Right ventricle myocardium superior (tissue), 1 donor: Measurements from ENCODE around the gene ZNF383. TPM values are rescaled to one million over a fixed set of nuclear protein-coding genes. Genes with fewer than 3 reads are reported as not detected.
"Not testable (repeated sequence)": the region's sequence is repeated elsewhere in the genome, so short reads cannot be mapped to it uniquely, and the experiment has no call there.

Experiments used
- ATAC-seq: fragments of 200-7000 bp; cut with Tn5 transposase; one replicate; pipeline ENCODE4 v1.9.1; 2020; ENCODE audit warnings: mild to moderate bottlenecking; ENCODE audit not compliant: poor library complexity
- DNase-seq: peaks from one replicate; pipeline ENCODE4 v3.0.0-alpha.2; 2020
- intact Hi-C: fragments of 100-400 bp; cut with DNase I; formaldehyde crosslinking; loops from one replicate; pipeline ENCODE4 v1.11.2; 2022
- long read RNA-seq: library from polyadenylated mRNA; unstranded; transcript quantifications from one replicate; pipeline ENCODE4 v2.0.0, GENCODE V29; 2021
- total RNA-seq: library from RNA; stranded (reverse); fragmentation: NEBNext Ultra II Directional; extraction: Animal tissue kit (Norgen Biotek cat#: 25700); gene quantifications from one replicate; pipeline ENCODE4 v1.2.1, GENCODE V29; 2021
- donor health status: DM: no; HTN: yes; CAD: no; lungs with severe emphysema.

The ZNF383 gene
- 9.9 TPM for total RNA-seq
- long read RNA-seq, partial matches to known transcripts: 0 of 7 reads
- long read RNA-seq, other reads (novel, unspliced or antisense): 7 of 7 reads

DNA sequence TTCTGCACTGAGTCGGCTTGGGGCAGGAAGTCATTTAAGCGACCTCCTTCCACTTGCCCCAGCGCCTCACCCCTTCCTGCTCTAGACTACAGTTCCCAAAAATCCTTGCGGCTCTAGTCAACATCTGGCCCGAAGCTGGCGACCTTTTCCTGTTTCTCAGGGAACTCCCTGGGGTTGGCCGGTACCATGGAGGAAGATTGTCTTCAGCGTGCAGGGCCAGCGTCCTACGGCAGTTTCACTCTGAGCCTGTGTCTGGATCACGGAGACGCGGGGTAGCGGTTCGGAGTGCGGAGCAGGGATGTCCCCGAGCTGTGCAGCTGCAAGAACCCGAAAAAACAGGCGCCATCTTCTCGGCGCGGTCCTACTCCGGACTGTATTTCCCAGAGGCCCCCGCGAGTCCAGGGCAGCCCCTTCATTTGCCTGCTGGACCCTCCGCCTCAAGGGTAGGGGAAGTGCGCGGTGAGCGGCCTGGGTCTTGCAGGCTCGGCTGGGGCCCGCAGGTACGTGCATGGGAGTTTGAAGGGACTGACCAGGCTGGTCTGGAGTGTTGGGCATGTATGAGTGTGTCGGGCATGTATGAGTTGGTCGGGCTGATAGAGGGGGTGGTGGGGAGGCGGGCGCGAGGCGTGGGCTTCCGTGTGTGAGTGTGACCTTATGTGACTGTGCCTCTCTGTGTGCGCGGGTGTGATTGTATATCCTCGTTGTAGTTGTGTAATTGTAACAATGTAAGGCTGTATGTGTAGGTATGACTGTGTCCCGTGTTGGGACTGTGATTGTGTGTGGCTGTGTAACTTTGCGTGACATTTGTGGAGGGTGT, at the start of gene ZNF383:
TSS of gene ZNF383 (plus strand) at position 440 of the 817 bp plus-strand sequence. CDS start 12,240 bp downstream, outside the sequence.
- peak; percentile 93 for DNase-seq
- peak; percentile 98 for ATAC-seq
- intact Hi-C loops: no loop called here

DNA sequence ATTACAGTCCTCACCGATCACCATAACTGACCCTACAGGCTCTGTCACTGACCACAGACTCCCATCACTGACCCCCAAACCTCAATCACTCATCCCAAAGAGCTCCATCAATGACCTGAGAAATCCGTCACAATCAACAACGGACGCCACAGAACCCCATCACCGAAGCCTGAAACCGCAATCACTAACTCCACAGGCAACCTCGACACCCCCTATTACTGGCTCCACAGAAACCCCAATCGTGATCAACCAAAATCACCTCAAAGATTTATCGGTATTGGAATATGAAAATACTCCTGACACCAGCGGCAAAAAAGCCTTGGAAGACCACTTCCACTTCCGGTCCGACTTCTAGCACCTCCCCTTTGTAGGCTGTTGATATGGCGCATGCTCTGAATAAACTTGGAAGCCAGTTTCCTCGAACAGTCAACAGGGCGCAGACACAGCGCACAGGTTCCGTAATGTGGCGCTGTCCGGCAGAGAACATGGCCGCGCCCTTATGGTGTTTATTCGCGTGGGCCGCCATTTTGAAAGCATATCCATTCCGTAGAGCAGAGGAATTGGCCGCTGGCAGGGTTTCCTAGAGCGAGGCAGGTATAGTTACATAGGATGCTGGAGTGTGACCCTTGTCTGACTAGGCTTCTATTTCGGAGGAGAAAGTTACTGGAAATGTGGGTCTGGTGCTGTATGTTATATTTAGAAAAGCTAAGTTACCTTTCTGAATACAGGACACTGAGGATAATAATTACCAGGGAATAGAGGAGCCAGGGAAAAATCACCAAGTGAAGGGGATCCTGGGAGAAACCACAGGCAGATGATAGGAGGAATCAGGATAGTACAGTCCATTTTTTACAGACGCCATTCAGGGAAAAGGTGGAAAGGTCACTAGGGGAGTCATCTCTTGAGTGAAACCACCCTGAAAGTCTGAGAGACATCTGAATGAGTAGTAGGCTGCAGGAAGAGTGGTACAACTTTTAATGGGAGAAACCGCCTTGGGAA, 45.3 kb upstream of the ZNF383 start, which contains the start of gene ZNF585A:
TSS of gene ZNF585A (minus strand) at position 328 of the 999 bp plus-strand sequence. CDS start 2,785 bp downstream, outside the sequence.
- peak; percentile 100 for ATAC-seq
- intact Hi-C loops: no loop called here

DNA sequence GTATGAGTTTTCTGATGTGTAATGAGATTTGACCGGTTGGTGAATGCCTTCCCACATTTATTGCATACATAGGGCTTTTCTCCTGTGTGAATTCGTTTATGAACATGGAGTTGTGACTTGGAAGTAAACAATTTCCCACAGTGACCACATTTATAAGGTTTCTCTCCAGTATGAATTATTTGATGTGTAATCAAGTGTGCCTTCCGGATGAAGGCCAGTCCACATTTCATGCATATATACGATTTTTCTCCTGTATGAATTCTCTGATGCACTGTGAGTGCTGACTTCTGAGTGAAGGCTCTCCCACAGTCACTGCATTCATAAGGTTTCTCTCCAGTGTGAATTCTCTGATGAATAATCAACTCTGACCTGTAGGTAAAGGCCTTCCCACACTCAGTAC, 31.9 kb upstream of the ZNF383 start:
- ATAC-seq, DNase-seq, intact Hi-C loops: not testable (repeated sequence)

More for the DNA sequence above, 45.3 kb upstream of the ZNF383 start, which contains the start of gene ZNF585A:
- DNase-seq: peak; percentile 94

DNA sequence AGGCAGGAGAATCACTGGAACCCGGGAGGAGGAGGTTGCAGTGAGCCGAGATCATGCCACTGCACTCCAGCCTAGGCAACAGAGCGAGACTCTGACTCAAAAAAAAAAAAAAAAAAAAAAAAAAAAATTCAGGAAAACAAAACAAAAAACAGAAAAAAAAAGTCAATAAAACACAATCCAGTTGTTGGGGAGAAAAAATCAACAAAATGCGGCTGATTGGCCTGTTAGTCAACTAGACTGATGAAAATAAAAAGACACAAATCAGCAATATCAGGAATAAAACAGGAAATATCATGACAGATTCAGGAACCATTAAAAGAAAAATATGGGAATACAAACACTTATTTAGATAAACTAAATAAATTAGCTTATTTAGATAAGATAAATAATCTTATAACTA, 22.8 kb upstream of the ZNF383 start:
- intact Hi-C loops, DNase-seq, ATAC-seq: not testable (repeated sequence)

DNA sequence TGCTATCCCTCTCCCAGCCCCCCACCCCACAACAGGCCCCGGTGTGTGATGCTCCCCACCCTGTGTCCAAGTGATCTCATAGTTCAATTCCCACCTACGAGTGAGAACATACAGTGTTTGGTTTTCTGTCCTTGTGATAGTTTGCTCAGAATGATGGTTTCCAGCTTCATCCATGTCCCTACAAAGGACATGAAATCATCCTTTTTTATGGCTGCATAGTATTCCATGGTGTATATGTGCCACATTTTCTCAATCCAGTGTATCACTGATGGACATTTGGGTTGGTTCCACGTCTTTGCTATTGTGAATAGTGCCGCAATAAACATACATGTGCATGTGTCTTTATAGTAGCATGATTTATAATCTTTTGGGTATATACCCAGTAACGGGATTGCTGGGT, 20.9 kb upstream of the ZNF383 start:
- ATAC-seq, DNase-seq, intact Hi-C loops: not testable (repeated sequence)

DNA sequence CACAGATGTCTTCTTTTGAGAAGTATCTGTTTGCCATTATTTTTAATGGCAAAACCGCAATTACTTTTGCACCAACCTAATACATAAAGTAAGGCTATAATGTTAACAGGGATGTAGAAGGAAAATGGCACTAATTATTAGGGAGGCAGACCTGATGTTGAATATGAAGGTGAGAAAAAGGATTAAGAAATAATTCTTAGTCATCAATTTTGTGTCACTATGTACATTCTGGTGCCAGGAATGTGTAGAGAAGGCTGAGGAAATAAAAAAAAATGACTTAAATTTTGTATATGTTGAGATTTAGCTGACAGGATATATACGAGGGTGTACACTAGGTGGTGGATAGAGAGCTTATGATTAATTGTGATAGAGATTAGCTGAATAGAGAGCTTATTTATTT, 20.2 kb upstream of the ZNF383 start:
- intact Hi-C loops: no loop called here
- DNase-seq (no peak), ATAC-seq (no peak)

DNA sequence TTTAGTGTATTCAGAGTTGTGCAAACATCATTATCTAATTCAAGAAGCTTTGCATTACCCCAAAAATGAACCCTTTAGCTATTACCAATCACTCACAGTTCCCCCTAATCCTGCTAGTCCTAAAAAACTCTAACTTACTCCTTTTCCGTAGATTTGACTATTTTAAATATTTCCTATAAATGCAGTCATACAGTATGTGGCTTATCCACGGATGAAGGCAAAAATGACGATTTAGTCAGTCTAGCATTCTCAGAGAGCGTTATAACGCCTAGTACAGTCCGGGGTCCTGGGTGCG, 587 bp upstream of the ZNF383 start:
- intact Hi-C loops: no loop called here
- DNase-seq: no peak
- no peak for ATAC-seq

DNA sequence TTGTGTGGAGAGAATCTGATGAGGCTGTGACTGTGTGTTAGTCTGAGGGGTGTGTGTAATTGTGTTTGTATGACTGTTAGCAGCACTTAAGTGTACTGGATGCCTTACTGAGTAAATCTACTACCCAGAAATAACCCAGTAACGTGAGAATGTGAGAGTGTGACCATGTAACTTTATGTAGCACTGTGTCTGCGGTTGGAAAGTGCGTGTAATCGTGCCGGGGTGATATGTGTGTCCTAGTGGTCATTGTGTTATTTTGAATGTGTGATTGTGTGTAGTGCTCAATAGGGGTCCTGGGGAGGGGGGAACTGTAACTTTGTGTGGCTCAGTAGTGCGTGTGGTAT, 550 bp downstream of the ZNF383 start:
- ATAC-seq (peak; percentile 9), DNase-seq (no peak)
- intact Hi-C loops: no loop called here

DNA sequence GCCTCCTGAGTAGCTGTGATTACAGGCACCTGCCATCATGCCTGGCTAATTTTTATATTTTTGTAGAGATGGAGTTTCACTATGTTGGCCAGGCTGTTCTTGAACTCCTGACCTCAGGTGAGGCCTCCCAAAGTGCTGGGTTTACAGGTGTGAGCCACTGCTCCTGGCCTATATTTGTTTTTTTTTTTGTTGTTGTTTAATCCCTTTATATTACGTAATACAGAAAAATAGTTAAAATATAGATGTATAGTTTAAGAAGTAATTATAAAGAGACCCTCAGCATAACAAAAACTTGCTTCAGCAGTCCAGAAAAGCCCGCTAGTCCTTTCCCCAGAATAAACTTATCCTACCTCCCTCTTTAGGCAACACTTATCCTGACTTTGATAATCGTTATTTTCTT, 2.4 kb downstream of the ZNF383 start:
- no peak for ATAC-seq
- intact Hi-C loops: no loop called here
- DNase-seq: no peak

DNA sequence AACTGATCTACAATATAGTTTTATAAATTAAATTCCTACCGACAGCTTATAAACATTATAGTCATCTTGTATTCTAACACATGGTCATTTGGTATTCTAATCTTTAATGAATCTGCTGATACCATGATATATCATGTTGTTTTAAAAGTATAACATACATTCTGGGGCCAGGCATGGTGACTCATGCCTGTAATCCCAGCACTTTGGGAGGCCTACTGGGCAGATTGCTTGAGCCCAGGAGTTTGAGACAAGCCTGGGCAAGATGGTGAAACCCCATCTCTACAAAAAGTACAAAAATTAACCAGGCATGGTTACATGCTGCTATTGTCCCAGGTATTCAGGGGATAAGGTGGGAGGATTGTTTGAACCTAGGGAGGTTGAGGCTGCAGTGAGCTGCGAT, 3.1 kb downstream of the ZNF383 start:
- no peak for DNase-seq
- no peak for ATAC-seq
- intact Hi-C loops: no loop called here

DNA sequence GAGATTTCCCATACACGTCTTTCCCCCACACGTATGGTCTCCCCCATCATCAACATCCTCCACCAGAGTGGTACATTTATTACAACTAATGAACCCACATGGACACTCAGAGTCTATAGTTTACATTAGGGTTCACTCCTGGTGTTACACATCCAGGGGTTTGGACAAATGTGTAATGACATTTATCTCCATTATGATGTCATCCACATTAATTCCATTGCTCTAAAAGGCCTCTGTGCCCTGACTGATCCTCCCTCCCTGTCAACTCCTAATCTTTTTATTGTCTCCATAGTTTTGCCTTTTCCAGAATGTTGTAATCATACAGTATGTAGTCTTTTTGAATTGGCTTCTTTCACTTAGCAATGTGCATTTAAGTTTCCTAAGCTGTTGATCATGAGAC, 8.2 kb downstream of the ZNF383 start:
- ATAC-seq: no peak
- intact Hi-C loops: no loop called here
- DNase-seq: no peak

DNA sequence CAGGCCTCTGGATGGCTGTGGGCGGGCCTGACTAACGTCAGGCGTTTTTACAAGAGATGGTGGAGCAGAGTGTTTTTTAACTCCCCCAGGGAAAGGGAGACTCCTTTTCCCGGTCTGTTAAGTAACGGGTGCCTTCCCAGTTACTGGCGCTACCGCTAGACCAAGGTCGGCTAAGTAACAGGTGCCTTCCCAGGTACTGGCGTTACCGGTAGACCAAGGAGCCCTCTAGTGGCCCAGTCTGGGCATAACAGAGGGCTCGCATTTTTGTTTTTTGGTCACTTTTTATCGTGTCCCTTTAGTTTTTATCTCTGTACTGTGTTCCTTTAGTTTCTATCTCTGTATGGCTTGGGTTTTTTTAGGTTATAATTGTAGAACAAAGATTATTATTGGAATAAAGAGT, 10.0 kb downstream of the ZNF383 start:
- ATAC-seq (no peak), DNase-seq (no peak)
- intact Hi-C loops: no loop called here

DNA sequence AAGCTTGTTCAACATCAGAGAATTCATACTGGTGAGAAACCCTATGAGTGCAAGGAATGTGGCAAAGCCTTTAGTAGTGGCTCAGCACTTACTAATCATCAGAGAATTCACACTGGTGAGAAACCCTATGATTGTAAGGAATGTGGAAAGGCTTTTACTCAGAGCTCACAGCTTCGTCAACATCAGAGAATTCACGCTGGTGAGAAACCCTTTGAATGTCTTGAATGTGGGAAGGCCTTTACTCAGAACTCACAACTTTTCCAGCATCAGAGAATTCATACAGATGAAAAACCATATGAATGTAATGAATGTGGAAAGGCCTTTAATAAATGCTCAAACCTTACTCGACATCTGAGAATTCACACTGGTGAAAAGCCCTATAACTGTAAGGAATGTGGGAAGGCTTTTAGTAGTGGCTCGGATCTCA, 25.2 kb downstream of the ZNF383 start:
- no peak for ATAC-seq
- intact Hi-C loops: no loop called here
- DNase-seq: no peak

DNA sequence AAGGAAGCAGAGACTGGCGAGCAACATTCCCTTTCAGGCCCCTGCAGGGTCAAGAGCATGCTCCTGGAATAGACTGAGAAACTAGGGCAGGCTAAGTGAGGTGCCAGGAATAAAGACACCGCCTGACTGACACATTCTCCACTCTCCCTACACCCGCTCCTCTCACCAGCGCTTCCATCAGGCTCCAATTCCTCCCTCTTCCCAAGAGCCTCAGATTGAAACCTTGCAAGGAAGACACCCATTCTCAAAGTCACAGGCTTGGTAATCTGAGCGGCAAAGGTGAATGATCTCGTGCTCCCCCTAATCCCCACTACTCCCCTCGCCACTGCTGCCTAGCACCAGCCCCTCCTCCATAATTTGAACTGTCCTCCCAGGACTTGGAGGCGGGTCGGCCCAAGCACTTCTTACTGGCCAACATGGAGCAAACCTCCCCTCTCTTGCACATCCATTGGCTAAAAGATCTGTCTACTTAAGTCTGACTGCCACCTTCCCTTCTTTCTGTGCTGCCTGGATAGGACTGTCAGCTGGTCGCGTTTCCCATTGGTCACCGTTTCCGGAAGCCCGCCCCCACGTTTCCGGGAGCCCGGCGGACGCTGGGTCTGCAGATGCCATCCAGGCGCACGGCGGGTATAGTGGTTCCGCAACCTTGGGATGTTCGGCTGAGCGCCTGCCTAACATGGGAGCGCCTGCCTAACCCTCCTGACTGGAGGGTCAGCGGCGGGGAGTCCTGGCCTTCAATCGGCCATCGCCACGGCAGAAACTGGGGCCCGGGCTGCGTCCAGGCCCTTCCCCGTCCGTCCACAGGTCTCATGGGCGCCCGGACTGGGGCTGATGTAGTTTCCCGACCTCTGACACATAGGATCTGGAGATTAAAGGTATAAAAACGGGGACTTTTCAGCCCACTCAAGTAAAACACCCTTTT, 33.6 kb downstream of the ZNF383 start:
- intact Hi-C loops: no loop called here
- ATAC-seq (peak; percentile 97), DNase-seq (peak; percentile 90)

DNA sequence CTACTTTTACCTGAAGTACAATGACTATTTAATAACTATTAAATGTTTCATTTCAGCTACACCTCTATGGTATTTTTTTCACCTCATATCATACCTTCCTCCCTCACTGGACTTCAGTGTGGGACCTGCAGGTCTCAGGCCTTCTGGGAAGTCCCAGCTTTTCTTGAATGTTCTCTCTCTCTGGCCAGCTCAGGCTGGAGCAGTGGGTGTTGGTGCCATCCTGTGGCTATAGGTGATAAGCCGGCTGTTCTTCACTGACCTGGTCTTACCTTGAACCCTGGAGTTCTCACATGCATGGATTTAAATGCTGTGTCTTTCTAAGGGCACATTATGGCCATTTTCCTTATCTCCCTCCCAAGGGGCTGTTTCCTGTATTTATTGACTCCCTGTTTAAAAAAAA, 45.0 kb downstream of the ZNF383 start:
- peak; percentile 59 for ATAC-seq

DNA sequence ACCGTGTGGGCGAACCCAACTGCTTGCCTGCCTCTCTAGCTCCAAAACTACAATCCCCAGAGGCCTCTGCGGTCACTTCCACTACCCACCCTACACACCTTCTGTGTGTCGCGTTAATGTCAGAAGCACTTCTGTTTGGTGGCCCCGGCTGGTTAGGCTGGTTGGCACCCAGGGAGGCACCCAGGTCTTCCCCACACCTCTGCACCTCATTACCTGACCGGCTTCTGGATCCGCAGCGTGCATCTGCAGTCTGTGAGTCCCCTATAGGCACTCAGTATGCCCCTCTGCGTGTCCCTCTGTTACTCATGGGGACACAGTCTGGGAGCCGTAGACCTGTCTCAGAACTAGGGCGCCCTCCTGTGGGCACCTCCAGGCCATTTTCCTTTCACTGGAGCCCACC, 49.0 kb downstream of the ZNF383 start:
- DNase-seq, intact Hi-C loops, ATAC-seq: not testable (repeated sequence)

More for the DNA sequence above, 45.0 kb downstream of the ZNF383 start:
- DNase-seq, intact Hi-C loops: not testable (repeated sequence)

DNA sequence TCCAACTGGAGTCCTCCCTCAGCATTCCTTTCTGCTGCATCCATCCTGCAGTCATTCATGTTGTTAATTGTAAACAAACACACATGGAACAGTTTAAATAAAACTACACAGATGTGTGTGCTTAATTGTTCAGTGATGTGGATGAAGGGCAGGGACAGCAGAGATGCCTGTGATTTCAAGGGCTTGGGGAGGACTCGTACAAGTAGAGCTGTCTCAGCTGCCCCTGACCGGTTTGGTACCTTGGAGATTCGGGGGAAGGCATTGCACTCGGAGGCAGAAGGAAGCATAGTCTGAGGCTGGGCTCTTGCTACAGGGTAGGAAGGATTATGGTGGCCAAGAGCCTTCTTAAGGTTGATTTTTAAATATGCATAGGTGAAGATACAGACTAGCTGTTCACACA, 49.7 kb downstream of the ZNF383 start:
- not testable (repeated sequence) for ATAC-seq

DNA sequence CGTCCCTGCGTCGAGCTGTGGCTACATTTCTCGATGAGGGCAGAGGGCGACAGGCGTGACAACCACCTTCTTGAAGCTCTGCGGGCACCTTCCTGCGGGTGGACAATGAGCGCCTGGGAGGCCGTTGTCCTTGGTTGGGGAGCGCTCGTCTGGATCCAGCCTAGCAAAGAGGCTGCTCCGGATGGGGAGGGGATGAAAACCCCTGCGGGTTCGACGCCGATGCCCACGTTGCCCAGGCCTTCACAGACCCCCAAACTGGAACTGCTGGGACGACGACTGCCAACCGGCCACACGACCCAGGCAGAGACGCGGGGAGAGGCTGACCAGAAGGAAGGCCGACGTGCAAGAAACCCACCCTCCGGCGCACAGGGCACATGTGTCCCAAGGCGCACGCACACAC, 62.6 kb downstream of the ZNF383 start:
- ATAC-seq, intact Hi-C loops, DNase-seq: not testable (repeated sequence)

More for the DNA sequence above, 49.7 kb downstream of the ZNF383 start:
- DNase-seq, intact Hi-C loops: not testable (repeated sequence)
